CD8-positive, alpha-beta memory T cell (primary cell): Measurements from ENCODE around the gene VASH2. TPM values are rescaled to one million over a fixed set of nuclear protein-coding genes. Genes with fewer than 3 reads are reported as not detected.
"Not testable (repeated sequence)": the region's sequence is repeated elsewhere in the genome, so short reads cannot be mapped to it uniquely, and the experiment has no call there.

Source experiments
- CTCF ChIA-PET: fragments of 350-600 bp; sonication (Branson Sonifier 250); formaldehyde crosslinking; loops from one replicate; lab custom pipeline; 2021; ENCODE audit warnings: antibody characterized with exemption; lab: Charles Lee
- POLR2A ChIA-PET: fragments of 350-600 bp; sonication (Branson Sonifier 250); formaldehyde crosslinking; loops from one replicate; lab custom pipeline; 2021; ENCODE audit warnings: antibody characterized with exemption; lab: Charles Lee
- DNase-seq, 5 donors: peaks; one replicate each; pipeline versions ENCODE4 v3.0.0 to v3.0.0-alpha.2; 2020 to 2022; ENCODE audit warnings: mixed read lengths in 1 of 5
- H3K27ac ChIP-seq: one replicate; pipeline ENCODE4 v1.7.0; 2013; ENCODE audit warnings: low read depth, mild to moderate bottlenecking, low read length, moderate library complexity
- H3K27me3 ChIP-seq: 2 replicates; pipeline ENCODE4 v1.7.0; 2013; ENCODE audit warnings: low read length, mild to moderate bottlenecking; ENCODE audit not compliant: insufficient read depth, poor library complexity, severe bottlenecking
- H3K36me3 ChIP-seq: 2 replicates; pipeline ENCODE4 v1.7.0; 2013; ENCODE audit warnings: mild to moderate bottlenecking, low read length, moderate library complexity; ENCODE audit not compliant: insufficient read depth
- H3K4me1 ChIP-seq: 2 replicates; pipeline ENCODE4 v1.7.0; 2013; ENCODE audit warnings: mild to moderate bottlenecking, low read length, moderate library complexity; ENCODE audit not compliant: insufficient read depth
- H3K4me3 ChIP-seq: 2 replicates; pipeline ENCODE4 v1.7.0; 2013; ENCODE audit warnings: mild to moderate bottlenecking, low read length
- H3K9me3 ChIP-seq: 2 replicates; pipeline ENCODE4 v1.7.0; 2013; ENCODE audit warnings: mild to moderate bottlenecking, low read length
- H3K27ac Mint-ChIP-seq, 8 donors: one replicate each; pipeline ENCODE4 v1.8.0; 2020 to 2021; ENCODE audit warnings: mixed read lengths in 8 of 8, mild to moderate bottlenecking in 6 of 8, inconsistent platforms in 3 of 8, moderate library complexity in 3 of 8
- H3K27me3 Mint-ChIP-seq, 2 donors: one replicate each; pipeline ENCODE4 v1.8.0; 2020 to 2021; ENCODE audit warnings: mixed read lengths in 2 of 2, mild to moderate bottlenecking in 1 of 2, moderate library complexity in 1 of 2
- H3K36me3 Mint-ChIP-seq, 3 donors: one replicate each; pipeline ENCODE4 v1.8.0; 2020 to 2021; ENCODE audit warnings: mixed read lengths in 3 of 3, inconsistent platforms in 1 of 3, mild to moderate bottlenecking in 1 of 3
- H3K4me1 Mint-ChIP-seq, 3 donors: one replicate each; pipeline ENCODE4 v1.8.0; 2020 to 2021; ENCODE audit warnings: mixed read lengths in 3 of 3, inconsistent platforms in 1 of 3, mild to moderate bottlenecking in 1 of 3
- H3K4me3 Mint-ChIP-seq, 7 donors: one replicate each; pipeline ENCODE4 v1.8.0; 2020 to 2021; ENCODE audit warnings: mixed read lengths in 7 of 7, mild to moderate bottlenecking in 6 of 7, moderate library complexity in 4 of 7, inconsistent platforms in 2 of 7
- H3K9me3 Mint-ChIP-seq, 5 donors: one replicate each; pipeline ENCODE4 v1.8.0; 2020 to 2022; ENCODE audit warnings: mixed read lengths in 5 of 5, mild to moderate bottlenecking in 3 of 5, moderate library complexity in 2 of 5, inconsistent platforms in 1 of 5
- polyA plus RNA-seq: library from polyadenylated mRNA; unstranded; fragments of 300-500 nt; fragmentation: Illumina TruSeq; gene quantifications from one replicate; pipeline ENCODE4 v1.2.3, GENCODE V29; 2021
- total RNA-seq, 2 experiments: library from RNA; stranded (reverse); gene quantifications; one replicate each; pipeline ENCODE4 v1.2.3, GENCODE V29; 2021

Gene VASH2
- total and polyA plus RNA-seq, 3 experiments from 2014 or later = 0.07 to 0.18 TPM; not detected in 1

DNA sequence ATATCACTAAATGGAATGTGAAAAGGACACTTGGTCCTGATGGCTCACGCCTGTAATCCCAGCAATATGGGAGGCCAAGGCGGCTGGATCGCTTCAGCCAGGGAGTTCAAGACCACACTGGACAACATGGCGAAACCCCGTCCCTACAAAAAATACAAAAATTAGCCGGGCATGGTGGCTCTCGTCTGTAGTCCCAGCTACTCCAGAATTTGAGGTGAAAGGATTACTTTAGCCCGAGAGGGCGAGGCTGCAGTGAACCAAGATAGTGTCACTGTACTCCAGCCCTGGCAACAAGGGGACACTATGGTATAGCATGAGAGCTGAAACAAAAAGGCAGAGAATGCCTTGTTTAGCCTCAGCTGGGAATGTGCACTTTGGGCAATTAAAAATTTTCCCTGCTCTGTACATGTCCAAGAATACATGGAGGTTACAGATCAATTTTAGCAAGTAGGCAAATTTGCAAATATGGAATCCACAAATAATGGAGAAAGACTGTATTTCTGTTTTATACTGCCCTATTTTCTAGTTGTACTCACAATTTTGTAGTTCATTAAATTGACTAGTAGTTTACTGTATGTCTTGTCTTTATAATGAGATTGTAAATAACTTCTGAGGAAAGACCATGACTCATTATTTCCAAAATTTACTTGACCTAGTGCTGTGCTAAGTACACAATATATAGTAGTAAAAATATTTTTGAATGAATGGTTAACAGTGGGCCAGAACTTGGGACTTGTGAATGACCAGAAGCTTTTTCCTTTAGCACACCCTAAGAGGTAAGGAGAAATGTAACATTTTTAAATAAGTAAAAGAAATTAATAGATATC lies 67.3 kb downstream of the VASH2 start:
- Mint-ChIP-seq H3K27me3 (peaks cover 1 to 10% of the 10 kb centered on the region in 2 donors), H3K4me1 (peaks cover 24 to 30% (median 29%) of the 10 kb centered on the region in 3 donors), H3K36me3 (peaks cover 0 to 14% (median 0%) of the 10 kb centered on the region in 3 donors), H3K9me3 (no peaks in the 10 kb centered on the region), H3K27ac (peak overlapping the region in 1 of 8 donors; percentile 6), H3K4me3 (peak overlapping the region in 1 of 7 donors; percentile 38)
- Histone ChIP-seq H3K4me3 (no peak overlapping the region), H3K36me3 (no peaks in the 10 kb centered on the region), H3K9me3 (no peaks in the 10 kb centered on the region), H3K27ac (peak overlapping the region; percentile 78), H3K4me1 (peaks cover 13% of the 10 kb centered on the region), H3K27me3 (no peaks in the 10 kb centered on the region)
- no peak for DNase-seq
- POLR2A ChIA-PET = interaction anchor here (1.6 kb wide), 1 partner anchor 732 kb away, joined by 5 read pairs; no protein-coding TSS in a partner anchor
- CTCF ChIA-PET = no interaction called here

- no peak overlapping the region for H3K4me3 ChIP-seq
- peaks cover 5% of the 10 kb centered on the region for H3K4me1 ChIP-seq
- DNase-seq = no peak
- POLR2A ChIA-PET = no interaction called here
- no peaks in the 10 kb centered on the region for H3K36me3 ChIP-seq
- no peak overlapping the region for H3K27ac ChIP-seq
- peaks cover 9 to 26% of the 10 kb centered on the region in 2 donors for H3K27me3 Mint-ChIP-seq
- no peaks in the 10 kb centered on the region for H3K27me3 ChIP-seq
- H3K4me3 Mint-ChIP-seq = peak overlapping the region in 1 of 7 donors; percentile 5
- CTCF ChIA-PET = no interaction called here
- H3K27ac Mint-ChIP-seq = no peak overlapping the region
- no peaks in the 10 kb centered on the region for H3K9me3 Mint-ChIP-seq
- no peaks in the 10 kb centered on the region for H3K9me3 ChIP-seq
- H3K4me1 Mint-ChIP-seq = peaks cover 9 to 13% (median 11%) of the 10 kb centered on the region in 3 donors
- H3K36me3 Mint-ChIP-seq = peaks cover 0 to 6% (median 0%) of the 10 kb centered on the region in 3 donors
These were observed 69.1 kb downstream of the VASH2 start for GRCh38 chr1:213019450-213019849.

GRCh38 chr1:213020016-213020415 lies 69.7 kb downstream of the VASH2 start:
- peaks cover 3 to 7% (median 5%) of the 10 kb centered on the region in 3 donors for H3K4me1 Mint-ChIP-seq
- no peaks in the 10 kb centered on the region for H3K9me3 Mint-ChIP-seq
- ChIA-PET POLR2A (no interaction called here), CTCF (no interaction called here)
- peaks cover 11 to 30% of the 10 kb centered on the region in 2 donors for H3K27me3 Mint-ChIP-seq
- H3K9me3 ChIP-seq = no peaks in the 10 kb centered on the region
- H3K27ac ChIP-seq = no peak overlapping the region
- no peaks in the 10 kb centered on the region for H3K27me3 ChIP-seq
- H3K36me3 ChIP-seq = no peaks in the 10 kb centered on the region
- H3K36me3 Mint-ChIP-seq = peaks cover 0 to 4% (median 0%) of the 10 kb centered on the region in 3 donors
- no peak overlapping the region for H3K4me3 ChIP-seq
- no peak for DNase-seq
- H3K27ac Mint-ChIP-seq = peak overlapping the region in 1 of 8 donors; percentile 35
- H3K4me1 ChIP-seq = no peaks in the 10 kb centered on the region
- H3K4me3 Mint-ChIP-seq = no peak overlapping the region

DNA sequence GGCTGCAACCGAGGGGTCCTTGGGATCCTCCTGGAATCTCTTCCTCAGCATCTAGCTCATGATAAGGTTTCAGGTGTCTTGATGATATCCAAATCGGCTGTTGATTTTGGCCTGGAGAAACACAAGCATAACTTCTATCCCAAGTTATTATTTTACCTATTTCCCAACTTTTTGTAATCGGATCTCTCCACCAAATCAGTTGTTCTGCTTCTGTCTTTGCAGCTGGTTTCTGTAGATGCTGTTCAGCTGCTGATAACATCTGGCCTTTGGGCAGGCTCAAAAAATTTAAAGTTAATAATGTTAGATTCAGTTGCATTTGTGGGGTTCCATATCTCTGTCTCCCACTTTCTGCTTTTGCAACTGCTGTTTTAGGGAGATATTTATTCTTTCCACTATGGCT lies 76.7 kb downstream of the VASH2 start:
- DNase-seq, H3K4me3 Mint-ChIP-seq, H3K4me1 Mint-ChIP-seq, H3K27ac Mint-ChIP-seq, H3K36me3 ChIP-seq, H3K36me3 Mint-ChIP-seq, H3K27me3 ChIP-seq, CTCF ChIA-PET, POLR2A ChIA-PET, H3K4me3 ChIP-seq, H3K27ac ChIP-seq, H3K4me1 ChIP-seq, H3K9me3 ChIP-seq, H3K9me3 Mint-ChIP-seq: not testable (repeated sequence)
- peaks cover 32 to 85% of the 10 kb centered on the region in 2 donors for H3K27me3 Mint-ChIP-seq

DNA sequence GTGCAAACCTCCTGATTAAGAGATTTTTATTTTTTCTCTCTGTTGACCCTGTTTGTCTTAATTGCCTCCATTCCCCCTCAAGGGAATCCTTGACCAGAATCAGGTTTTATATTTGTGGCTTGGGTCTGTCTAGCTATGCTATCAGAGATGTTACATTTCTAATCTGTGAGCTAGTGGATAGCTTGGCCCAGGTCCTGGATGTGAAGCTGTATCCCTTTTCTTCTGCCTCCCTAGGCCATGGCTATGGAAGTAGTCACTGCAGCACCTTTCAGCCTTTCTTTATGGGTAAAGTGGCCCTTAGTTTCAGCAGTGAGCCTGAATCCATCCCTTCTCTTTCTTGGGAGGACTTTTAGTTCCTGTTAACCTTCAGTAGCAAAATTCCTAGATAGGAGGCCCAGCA lies 82.3 kb downstream of the VASH2 start:
- ChIA-PET CTCF (no interaction called here), POLR2A (interaction anchor here (0.5 kb wide), 1 partner anchor 474 kb away, joined by 4 read pairs; no protein-coding TSS in a partner anchor)
- peaks cover 26 to 67% of the 10 kb centered on the region in 2 donors for H3K27me3 Mint-ChIP-seq

GRCh38 chr1:213034713-213035112 lies 84.4 kb downstream of the VASH2 start:
- Mint-ChIP-seq H3K4me1 (no peaks in the 10 kb centered on the region), H3K36me3 (peaks cover 0 to 5% (median 0%) of the 10 kb centered on the region in 3 donors), H3K4me3 (no peak overlapping the region), H3K9me3 (peaks cover 0 to 6% (median 0%) of the 10 kb centered on the region in 5 donors), H3K27ac (no peak overlapping the region), H3K27me3 (peaks cover 29 to 56% of the 10 kb centered on the region in 2 donors)
- H3K4me3 ChIP-seq = no peak overlapping the region
- POLR2A ChIA-PET = no interaction called here
- no peaks in the 10 kb centered on the region for H3K4me1 ChIP-seq
- H3K36me3 ChIP-seq = no peaks in the 10 kb centered on the region
- no peak for DNase-seq
- no peak overlapping the region for H3K27ac ChIP-seq
- peaks cover 6% of the 10 kb centered on the region for H3K27me3 ChIP-seq
- H3K9me3 ChIP-seq = no peaks in the 10 kb centered on the region
- CTCF ChIA-PET = no interaction called here

More for the DNA sequence above, 82.3 kb downstream of the VASH2 start:
- H3K36me3 ChIP-seq = no peaks in the 10 kb centered on the region
- no peak overlapping the region for H3K4me3 ChIP-seq
- peaks cover 0 to 6% (median 0%) of the 10 kb centered on the region in 5 donors for H3K9me3 Mint-ChIP-seq
- H3K4me3 Mint-ChIP-seq = no peak overlapping the region
- DNase-seq = no peak
- H3K36me3 Mint-ChIP-seq = peaks cover 0 to 5% (median 0%) of the 10 kb centered on the region in 3 donors
- H3K27ac Mint-ChIP-seq = no peak overlapping the region
- H3K9me3 ChIP-seq = no peaks in the 10 kb centered on the region
- no peaks in the 10 kb centered on the region for H3K4me1 Mint-ChIP-seq
- H3K4me1 ChIP-seq = no peaks in the 10 kb centered on the region
- no peak overlapping the region for H3K27ac ChIP-seq
- peaks cover 6% of the 10 kb centered on the region for H3K27me3 ChIP-seq

DNA sequence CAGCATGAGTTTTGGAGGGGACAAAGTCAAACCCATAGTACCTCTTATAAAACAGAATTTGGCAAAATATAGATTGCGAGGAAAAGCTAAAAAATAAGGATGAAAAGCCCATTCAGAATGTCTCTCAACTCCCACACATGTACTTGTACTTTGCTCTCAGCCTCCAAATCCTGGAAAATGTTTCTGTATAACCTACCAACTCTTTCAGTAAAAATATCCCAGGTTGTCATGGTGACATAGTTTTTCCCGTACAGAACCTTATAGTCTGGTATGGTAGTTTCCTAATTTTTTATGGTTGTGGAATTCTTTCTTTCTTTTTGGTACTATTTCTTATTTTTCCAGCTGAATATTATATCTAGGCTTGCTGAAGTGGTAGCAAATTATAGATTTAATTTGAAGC lies 85.2 kb downstream of the VASH2 start:
- H3K36me3 Mint-ChIP-seq = peaks cover 0 to 5% (median 0%) of the 10 kb centered on the region in 3 donors
- Histone ChIP-seq H3K27ac (no peak overlapping the region), H3K27me3 (peaks cover 6% of the 10 kb centered on the region), H3K4me3 (no peak overlapping the region), H3K9me3 (no peaks in the 10 kb centered on the region), H3K4me1 (no peaks in the 10 kb centered on the region), H3K36me3 (no peaks in the 10 kb centered on the region)
- ChIA-PET POLR2A (no interaction called here), CTCF (no interaction called here)
- no peak overlapping the region for H3K4me3 Mint-ChIP-seq
- peaks cover 28 to 50% of the 10 kb centered on the region in 2 donors for H3K27me3 Mint-ChIP-seq
- no peak overlapping the region for H3K27ac Mint-ChIP-seq
- no peak for DNase-seq
- peaks cover 0 to 6% (median 0%) of the 10 kb centered on the region in 5 donors for H3K9me3 Mint-ChIP-seq
- H3K4me1 Mint-ChIP-seq = no peaks in the 10 kb centered on the region
